ENCODE data around the gene SDHAF3. TPM values are rescaled to one million over a fixed set of nuclear protein-coding genes. Genes with fewer than 3 reads are reported as not detected.

Gene SDHAF3
- polyA plus RNA-seq, 3 donors, result 2.9 to 23.3 (median 23.2) TPM

DNA sequence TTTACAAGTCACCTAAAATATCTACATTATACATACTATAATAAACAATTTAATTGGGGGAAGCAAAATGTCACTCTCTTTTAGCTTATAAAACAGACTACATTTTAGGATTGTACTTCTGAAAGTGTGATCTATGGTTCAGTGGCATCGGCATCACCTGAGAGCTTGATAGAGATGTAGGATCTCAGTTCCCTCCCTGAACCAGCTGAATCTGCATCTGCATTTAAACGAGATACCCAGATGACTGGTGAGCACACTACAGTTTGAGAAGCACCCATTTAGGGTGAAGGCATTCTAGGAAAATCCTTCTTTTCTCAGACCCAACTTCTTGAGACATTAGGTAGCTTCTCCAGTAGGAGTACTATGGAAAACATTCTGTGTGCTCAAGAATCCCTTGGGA is 21.5 kb upstream of the SDHAF3 start:
- intact Hi-C loops (cut with micrococcal nuclease), result no loop called here
- no CpG with 5 or more reads among the region's 2 CpGs for WGBS (ENCODE audit: insufficient coverage)
- H3K9me3 Mint-ChIP-seq, result peaks cover 0 to 2% (median 0%) of the 10 kb centered on the region in 7 donors

DNA sequence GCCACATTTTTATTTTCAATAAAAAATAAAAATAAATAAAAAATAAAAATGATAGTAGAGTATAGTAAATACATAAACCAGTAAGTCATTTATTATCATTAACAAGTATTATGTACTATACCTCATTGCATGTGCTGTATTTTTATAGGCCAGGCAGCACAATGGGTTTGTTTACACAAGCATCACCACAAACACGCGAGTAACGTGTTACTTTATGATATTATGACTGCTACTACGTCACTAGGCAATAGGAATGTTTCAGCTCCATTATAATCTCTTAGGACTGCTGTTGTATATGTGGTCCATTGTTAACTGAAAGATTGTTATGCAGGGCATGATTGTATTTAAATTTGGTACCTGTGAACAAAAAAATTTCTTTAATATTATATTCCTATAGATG is 20.8 kb upstream of the SDHAF3 start:
- TF ChIP-seq, protein P1, sequence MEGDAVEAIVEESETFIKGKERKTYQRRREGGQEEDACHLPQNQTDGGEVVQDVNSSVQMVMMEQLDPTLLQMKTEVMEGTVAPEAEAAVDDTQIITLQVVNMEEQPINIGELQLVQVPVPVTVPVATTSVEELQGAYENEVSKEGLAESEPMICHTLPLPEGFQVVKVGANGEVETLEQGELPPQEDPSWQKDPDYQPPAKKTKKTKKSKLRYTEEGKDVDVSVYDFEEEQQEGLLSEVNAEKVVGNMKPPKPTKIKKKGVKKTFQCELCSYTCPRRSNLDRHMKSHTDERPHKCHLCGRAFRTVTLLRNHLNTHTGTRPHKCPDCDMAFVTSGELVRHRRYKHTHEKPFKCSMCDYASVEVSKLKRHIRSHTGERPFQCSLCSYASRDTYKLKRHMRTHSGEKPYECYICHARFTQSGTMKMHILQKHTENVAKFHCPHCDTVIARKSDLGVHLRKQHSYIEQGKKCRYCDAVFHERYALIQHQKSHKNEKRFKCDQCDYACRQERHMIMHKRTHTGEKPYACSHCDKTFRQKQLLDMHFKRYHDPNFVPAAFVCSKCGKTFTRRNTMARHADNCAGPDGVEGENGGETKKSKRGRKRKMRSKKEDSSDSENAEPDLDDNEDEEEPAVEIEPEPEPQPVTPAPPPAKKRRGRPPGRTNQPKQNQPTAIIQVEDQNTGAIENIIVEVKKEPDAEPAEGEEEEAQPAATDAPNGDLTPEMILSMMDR (IDR thresholded peaks at IDR 0.05), result no peak
- Mint-ChIP-seq H3K36me3 (no peaks in the 10 kb centered on the region), H3K4me1 (no peaks in the 10 kb centered on the region), H3K4me3 (no peak overlapping the region), H3K9me3 (no peaks in the 10 kb centered on the region), H3K27me3 (ENCODE audit: low read depth in 3 of 3) (peaks cover 5 to 10% (median 7%) of the 10 kb centered on the region in 3 donors), H3K27ac (no peak overlapping the region)
- DNase-seq, result no peak
- no peak overlapping the region for H3K27ac ChIP-seq (ENCODE audit: low read depth in 1 of 2, low read length in 2 of 2)
- H3K36me3 ChIP-seq (replicated peaks in 1 of 2; ENCODE audit: control insufficient read depth in 1 of 2, insufficient read depth in 2 of 2, low read length in 2 of 2), result no peaks in the 10 kb centered on the region
- WGBS (ENCODE audit: insufficient coverage), result no CpG with 5 or more reads among the region's 4 CpGs
- H3K27me3 ChIP-seq (ENCODE audit: control insufficient read depth in 2 of 2, insufficient read depth in 2 of 2, low read length in 2 of 2), result no peaks in the 10 kb centered on the region
- no peak overlapping the region for H2AFZ ChIP-seq (ENCODE audit: insufficient read depth, low read depth, low read length, poor library complexity, severe bottlenecking)
- H3K9ac ChIP-seq (ENCODE audit: insufficient read depth, low read length, poor library complexity, severe bottlenecking), result no peak overlapping the region
- H4K20me1 ChIP-seq (ENCODE audit: insufficient read depth, low read length), result no peaks in the 10 kb centered on the region
- intact Hi-C loops (cut with micrococcal nuclease), result no loop called here
- H3K4me1 ChIP-seq (ENCODE audit: control insufficient read depth in 1 of 2, insufficient read depth in 2 of 2, low read length in 2 of 2), result no peaks in the 10 kb centered on the region
- no peaks in the 10 kb centered on the region for H3K9me3 ChIP-seq (replicated peaks in 1 of 2; ENCODE audit: control insufficient read depth in 1 of 2, insufficient read depth in 1 of 2, low read length in 2 of 2)
- H3K4me3 ChIP-seq (replicated peaks in 1 of 3; ENCODE audit: low read depth in 2 of 3, low read length in 3 of 3), result no peak overlapping the region
- no peak overlapping the region for H3K4me2 ChIP-seq (replicated peaks; ENCODE audit: extremely low read depth, low read length, poor library complexity, severe bottlenecking)
- no peaks in the 10 kb centered on the region for H3K79me2 ChIP-seq (ENCODE audit: insufficient read depth, low read length)

More for the DNA sequence above, 21.5 kb upstream of the SDHAF3 start:
- H3K9ac ChIP-seq (ENCODE audit: insufficient read depth, low read length, poor library complexity, severe bottlenecking), result no peak overlapping the region
- H3K36me3 Mint-ChIP-seq, result no peaks in the 10 kb centered on the region
- H3K4me1 ChIP-seq (ENCODE audit: control insufficient read depth in 1 of 2, insufficient read depth in 2 of 2, low read length in 2 of 2), result no peaks in the 10 kb centered on the region
- no peak overlapping the region for H2AFZ ChIP-seq (ENCODE audit: insufficient read depth, low read depth, low read length, poor library complexity, severe bottlenecking)
- H3K27me3 Mint-ChIP-seq (ENCODE audit: low read depth in 3 of 3), result peaks cover 5 to 10% (median 7%) of the 10 kb centered on the region in 3 donors
- H3K4me3 ChIP-seq (replicated peaks in 1 of 3; ENCODE audit: low read depth in 2 of 3, low read length in 3 of 3), result no peak overlapping the region
- TF ChIP-seq, protein P1 (IDR thresholded peaks at IDR 0.05), result no peak
- no peaks in the 10 kb centered on the region for H4K20me1 ChIP-seq (ENCODE audit: insufficient read depth, low read length)
- H3K4me3 Mint-ChIP-seq, result no peak overlapping the region
- H3K36me3 ChIP-seq (replicated peaks in 1 of 2; ENCODE audit: control insufficient read depth in 1 of 2, insufficient read depth in 2 of 2, low read length in 2 of 2), result no peaks in the 10 kb centered on the region
- no peak overlapping the region for H3K4me2 ChIP-seq (replicated peaks; ENCODE audit: extremely low read depth, low read length, poor library complexity, severe bottlenecking)
- H3K9me3 ChIP-seq (replicated peaks in 1 of 2; ENCODE audit: control insufficient read depth in 1 of 2, insufficient read depth in 1 of 2, low read length in 2 of 2), result no peaks in the 10 kb centered on the region
- H3K27ac Mint-ChIP-seq, result no peak overlapping the region
- no peaks in the 10 kb centered on the region for H3K27me3 ChIP-seq (ENCODE audit: control insufficient read depth in 2 of 2, insufficient read depth in 2 of 2, low read length in 2 of 2)
- H3K4me1 Mint-ChIP-seq, result no peaks in the 10 kb centered on the region
- H3K27ac ChIP-seq (ENCODE audit: low read depth in 1 of 2, low read length in 2 of 2), result no peak overlapping the region
- no peaks in the 10 kb centered on the region for H3K79me2 ChIP-seq (ENCODE audit: insufficient read depth, low read length)
- no peak for DNase-seq
